K562 (cell line): ENCODE data around the gene LY6G6D. TPM values are rescaled to one million over a fixed set of nuclear protein-coding genes. Genes with fewer than 3 reads are reported as not detected.

Experiments
- BRCA1 ChIP-seq, 2 experiments: fragments of 450-650 bp in 1 of 2; sonication (generic) in 1 of 2; formaldehyde crosslinking in 1 of 2; IDR thresholded peaks; 2 replicates each; pipeline versions ENCODE4 v1.5.0 to v1.6.1; 2017 to 2020; ENCODE audit warnings: mild to moderate bottlenecking in 1 of 2, missing genetic modification reagents in 1 of 2
- ESRRB ChIP-seq: fragments of 250-450 bp; sonication (Bioruptor Pico); IDR thresholded peaks from 2 replicates; pipeline ENCODE4 v1.5.0; 2020; ENCODE audit warnings: mild to moderate bottlenecking, moderate library complexity, borderline replicate concordance
- FOXA1 ChIP-seq: fragments of 450-650 bp; IDR thresholded peaks from 2 replicates; pipeline ENCODE4 v1.6.1; 2016; ENCODE audit warnings: mild to moderate bottlenecking, borderline replicate concordance
- FOXA3 ChIP-seq, 2 experiments: fragments of 450-650 bp in 1 of 2; sonication (generic) in 1 of 2; formaldehyde crosslinking; IDR thresholded peaks in 1 of 2; conservative IDR thresholded peaks in 1 of 2; 2 replicates each; pipeline versions ENCODE4 v1.4.0 to v1.8.0; 2020 to 2022; ENCODE audit warnings: mild to moderate bottlenecking in 2 of 2, missing genetic modification reagents in 1 of 2
- FOXJ3 ChIP-seq: sonication (generic); formaldehyde crosslinking; IDR thresholded peaks from 2 replicates; pipeline ENCODE4 v1.4.0; 2020; ENCODE audit warnings: mild to moderate bottlenecking, missing genetic modification reagents
- HNRNPUL1 ChIP-seq: fragments of 200-400 bp; formaldehyde crosslinking; IDR thresholded peaks from 2 replicates; pipeline ENCODE4 v1.6.1; 2017; ENCODE audit warnings: low read length
- PML ChIP-seq: IDR thresholded peaks from 2 replicates; pipeline ENCODE4 v1.6.1; 2012; ENCODE audit warnings: low read length, inconsistent platforms
- POLR2G ChIP-seq: fragments of 200-400 bp; formaldehyde crosslinking; IDR thresholded peaks from 2 replicates; pipeline ENCODE4 v1.6.1; 2017; ENCODE audit warnings: low read depth, mild to moderate bottlenecking, antibody characterized with exemption, low read length, moderate library complexity
- PTBP1 ChIP-seq: fragments of 200-400 bp; formaldehyde crosslinking; IDR thresholded peaks from 2 replicates; pipeline ENCODE4 v1.6.1; 2017; ENCODE audit warnings: low read depth, low read length
- RFX7 ChIP-seq: fragments of 250-450 bp; sonication (Bioruptor Pico); IDR thresholded peaks from 2 replicates; pipeline ENCODE4 v1.5.1; 2021; ENCODE audit warnings: mild to moderate bottlenecking
- SP1 ChIP-seq: sonication (generic); formaldehyde crosslinking; IDR thresholded peaks from 2 replicates; pipeline ENCODE4 v1.8.1; 2022; ENCODE audit warnings: mild to moderate bottlenecking, missing genetic modification reagents
- TEAD4 ChIP-seq, 2 experiments: sonication (generic) in 1 of 2; formaldehyde crosslinking in 1 of 2; IDR thresholded peaks; 2 replicates each; pipeline versions ENCODE4 v1.6.1 to v1.8.0; 2012 to 2022; ENCODE audit warnings: borderline replicate concordance in 1 of 2, inconsistent platforms in 1 of 2, low read length in 1 of 2, mild to moderate bottlenecking in 1 of 2, missing genetic modification reagents in 1 of 2
- TRIM24 ChIP-seq, 2 experiments: fragments of 450-650 bp; IDR thresholded peaks; 2 replicates each; pipeline ENCODE4 v1.6.1; 2016
- ZKSCAN1 ChIP-seq: fragments of 150-350 bp; IDR thresholded peaks from 2 replicates; pipeline ENCODE4 v1.6.1; 2016; ENCODE audit warnings: low read depth, low read length
- ZNF57 ChIP-seq: fragments of 450-650 bp; formaldehyde crosslinking; IDR thresholded peaks from 2 replicates; pipeline ENCODE4 v1.4.0; 2020; ENCODE audit warnings: mild to moderate bottlenecking, moderate library complexity
- ZNF668 ChIP-seq: fragments of 250-450 bp; sonication (Bioruptor Pico); IDR thresholded peaks from 2 replicates; pipeline ENCODE4 v1.8.0; 2022; ENCODE audit warnings: mild to moderate bottlenecking, inconsistent platforms
- polyA plus RNA-seq, 8 experiments: library from polyadenylated mRNA; depleted of rRNA in 4 of 8; stranded (reverse) in 5 of 8; unstranded in 3 of 8; fragments of >200 nt; fragmentation: Nextera tagmentation in 2 of 8; fragmentation: Illumina TruSeq in 1 of 8; extraction: Ambion mirVana in 2 of 8; extraction: Trizol in 1 of 8; gene quantifications; 2 replicates each; pipeline versions ENCODE4 v1.2.1 to v1.2.3, GENCODE V29; 2011 to 2014; ENCODE audit warnings: inconsistent platforms in 1 of 8, missing spikeins in 1 of 8
- total RNA-seq, 7 experiments: library from RNA; depleted of rRNA in 6 of 7; stranded (reverse); fragments of >200 nt in 6 of 7; fragmentation: Illumina TruSeq in 2 of 7; extraction: Trizol in 2 of 7; gene quantifications; 2 replicates each; pipeline versions ENCODE4 v1.2.1 to v1.2.3, GENCODE V29; 2011 to 2021; ENCODE audit warnings: low replicate concordance in 1 of 7
- TF ChIP-seq, protein P1 (sequence below): fragments of 200-800 bp; sonication (Bioruptor generic); IDR thresholded peaks from 2 replicates; pipeline ENCODE4 v1.6.1; 2016; ENCODE audit warnings: missing genetic modification characterization, missing compliant biosample characterization
- TF ChIP-seq, protein P2 (sequence below): sonication (generic); formaldehyde crosslinking; IDR thresholded peaks from 2 replicates; pipeline ENCODE4 v1.9.0; 2022; ENCODE audit warnings: mild to moderate bottlenecking, missing genetic modification reagents
- TF ChIP-seq, protein P3 (sequence below), 2 experiments: fragments of 450-650 bp; conservative IDR thresholded peaks; 2 replicates each; pipeline ENCODE4 v1.6.1; 2017; ENCODE audit warnings: mild to moderate bottlenecking in 2 of 2, moderate library complexity in 2 of 2

LY6G6D gene
- total and polyA plus RNA-seq, 9 of the 15 experiments (the other 6 are each of a cell fraction or from before 2014, with no cell fraction given), result 0.30 to 0.38 TPM; not detected in 7

DNA sequence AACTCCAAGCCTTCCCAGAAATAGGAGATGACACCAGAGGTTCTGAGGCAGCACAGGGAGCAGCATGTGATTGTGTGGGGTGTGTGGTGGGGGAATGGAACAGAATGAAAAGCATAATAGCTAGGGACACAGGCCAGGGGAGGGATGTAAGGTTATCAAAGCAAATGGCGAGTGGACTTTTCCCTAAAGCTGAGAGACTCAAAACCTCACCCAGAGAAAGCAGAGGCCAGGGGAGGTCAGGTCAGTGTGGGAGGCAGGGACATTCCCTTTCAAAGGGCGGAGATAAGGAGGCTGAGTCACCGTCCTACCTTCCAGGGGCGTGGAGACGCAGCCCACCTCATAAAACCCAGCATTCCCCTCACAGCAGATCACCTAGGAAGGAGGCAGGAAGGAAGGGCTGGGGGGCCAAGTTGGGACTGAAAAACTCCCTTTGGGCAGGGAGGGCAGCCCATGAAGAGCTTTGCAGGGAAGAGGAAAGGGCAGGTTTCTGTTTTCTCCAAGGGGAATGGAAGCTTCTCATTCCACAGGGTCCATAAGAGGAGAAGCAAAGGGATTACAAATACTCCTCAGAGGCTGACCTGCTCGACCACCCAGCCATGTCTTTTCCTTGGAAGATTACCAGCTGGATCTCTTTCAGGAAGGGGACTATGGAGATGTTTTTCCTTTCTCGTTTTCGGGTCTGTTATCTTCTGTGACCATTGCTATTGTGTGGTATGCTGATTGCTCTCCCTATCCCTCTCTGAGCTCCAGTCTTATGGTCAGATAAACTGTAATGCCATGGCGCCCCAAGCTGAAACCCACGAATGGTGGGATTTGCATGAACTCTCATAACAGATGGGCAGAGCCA lies 24.7 kb upstream of the LY6G6D start (continued):
- TF ChIP-seq TEAD4 (IDR thresholded peaks at IDR 0.05; ENCODE audit: low read length) (peak; percentile 84), TEAD4 (CRISPR knock-in tag; IDR thresholded peaks at IDR 0.05; ENCODE audit: borderline replicate concordance) (no peak), ZNF57 (CRISPR knock-in tag) (no peak), RFX7 (CRISPR knock-in tag) (no peak), ESRRB (0 out of 2 replicates have a peak, but pooled peaks have one; percentile 2), FOXA1 (no peak), SP1 (CRISPR knock-in tag) (no peak; the same call in 1 of the 2 replicates), ZKSCAN1 (0 out of 2 replicates have a peak, but pooled peaks have one; percentile 24), POLR2G (no peak), ZNF668 (CRISPR knock-in tag) (peak; percentile 83; the same call in 1 of the 2 replicates), PML (peak; percentile 67), TRIM24 (IDR thresholded peaks at IDR 0.05) (peak; percentile 51 to 55; a peak in 2 of 4 replicates), HNRNPUL1 (peak; percentile 36; the same call in 1 of the 2 replicates), PTBP1 (peak; percentile 21; the same call in 1 of the 2 replicates), FOXJ3 (no peak), FOXA3 (CRISPR knock-in tag; conservative IDR thresholded peaks at IDR 0.05 in 1 of 2, IDR thresholded peaks at IDR 0.05 in 1 of 2) (0 out of 4 replicates have a peak, but pooled peaks of 1 of the 2 experiments have one; percentile 34), BRCA1 (IDR thresholded peaks at IDR 0.05) (no peak), BRCA1 (CRISPR knock-in tag; IDR thresholded peaks at IDR 0.05) (0 out of 2 replicates have a peak, but pooled peaks have one; percentile 80)
- TF ChIP-seq, protein P1, sequence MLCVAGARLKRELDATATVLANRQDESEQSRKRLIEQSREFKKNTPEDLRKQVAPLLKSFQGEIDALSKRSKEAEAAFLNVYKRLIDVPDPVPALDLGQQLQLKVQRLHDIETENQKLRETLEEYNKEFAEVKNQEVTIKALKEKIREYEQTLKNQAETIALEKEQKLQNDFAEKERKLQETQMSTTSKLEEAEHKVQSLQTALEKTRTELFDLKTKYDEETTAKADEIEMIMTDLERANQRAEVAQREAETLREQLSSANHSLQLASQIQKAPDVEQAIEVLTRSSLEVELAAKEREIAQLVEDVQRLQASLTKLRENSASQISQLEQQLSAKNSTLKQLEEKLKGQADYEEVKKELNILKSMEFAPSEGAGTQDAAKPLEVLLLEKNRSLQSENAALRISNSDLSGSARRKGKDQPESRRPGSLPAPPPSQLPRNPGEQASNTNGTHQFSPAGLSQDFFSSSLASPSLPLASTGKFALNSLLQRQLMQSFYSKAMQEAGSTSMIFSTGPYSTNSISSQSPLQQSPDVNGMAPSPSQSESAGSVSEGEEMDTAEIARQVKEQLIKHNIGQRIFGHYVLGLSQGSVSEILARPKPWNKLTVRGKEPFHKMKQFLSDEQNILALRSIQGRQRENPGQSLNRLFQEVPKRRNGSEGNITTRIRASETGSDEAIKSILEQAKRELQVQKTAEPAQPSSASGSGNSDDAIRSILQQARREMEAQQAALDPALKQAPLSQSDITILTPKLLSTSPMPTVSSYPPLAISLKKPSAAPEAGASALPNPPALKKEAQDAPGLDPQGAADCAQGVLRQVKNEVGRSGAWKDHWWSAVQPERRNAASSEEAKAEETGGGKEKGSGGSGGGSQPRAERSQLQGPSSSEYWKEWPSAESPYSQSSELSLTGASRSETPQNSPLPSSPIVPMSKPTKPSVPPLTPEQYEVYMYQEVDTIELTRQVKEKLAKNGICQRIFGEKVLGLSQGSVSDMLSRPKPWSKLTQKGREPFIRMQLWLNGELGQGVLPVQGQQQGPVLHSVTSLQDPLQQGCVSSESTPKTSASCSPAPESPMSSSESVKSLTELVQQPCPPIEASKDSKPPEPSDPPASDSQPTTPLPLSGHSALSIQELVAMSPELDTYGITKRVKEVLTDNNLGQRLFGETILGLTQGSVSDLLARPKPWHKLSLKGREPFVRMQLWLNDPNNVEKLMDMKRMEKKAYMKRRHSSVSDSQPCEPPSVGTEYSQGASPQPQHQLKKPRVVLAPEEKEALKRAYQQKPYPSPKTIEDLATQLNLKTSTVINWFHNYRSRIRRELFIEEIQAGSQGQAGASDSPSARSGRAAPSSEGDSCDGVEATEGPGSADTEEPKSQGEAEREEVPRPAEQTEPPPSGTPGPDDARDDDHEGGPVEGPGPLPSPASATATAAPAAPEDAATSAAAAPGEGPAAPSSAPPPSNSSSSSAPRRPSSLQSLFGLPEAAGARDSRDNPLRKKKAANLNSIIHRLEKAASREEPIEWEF (CRISPR knock-in tag), result no peak
- TF ChIP-seq, protein P2, sequence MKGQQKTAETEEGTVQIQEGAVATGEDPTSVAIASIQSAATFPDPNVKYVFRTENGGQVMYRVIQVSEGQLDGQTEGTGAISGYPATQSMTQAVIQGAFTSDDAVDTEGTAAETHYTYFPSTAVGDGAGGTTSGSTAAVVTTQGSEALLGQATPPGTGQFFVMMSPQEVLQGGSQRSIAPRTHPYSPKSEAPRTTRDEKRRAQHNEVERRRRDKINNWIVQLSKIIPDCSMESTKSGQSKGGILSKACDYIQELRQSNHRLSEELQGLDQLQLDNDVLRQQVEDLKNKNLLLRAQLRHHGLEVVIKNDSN (CRISPR knock-in tag), result peak; percentile 46; the same call in 1 of the 2 replicates
- TF ChIP-seq, protein P3, sequence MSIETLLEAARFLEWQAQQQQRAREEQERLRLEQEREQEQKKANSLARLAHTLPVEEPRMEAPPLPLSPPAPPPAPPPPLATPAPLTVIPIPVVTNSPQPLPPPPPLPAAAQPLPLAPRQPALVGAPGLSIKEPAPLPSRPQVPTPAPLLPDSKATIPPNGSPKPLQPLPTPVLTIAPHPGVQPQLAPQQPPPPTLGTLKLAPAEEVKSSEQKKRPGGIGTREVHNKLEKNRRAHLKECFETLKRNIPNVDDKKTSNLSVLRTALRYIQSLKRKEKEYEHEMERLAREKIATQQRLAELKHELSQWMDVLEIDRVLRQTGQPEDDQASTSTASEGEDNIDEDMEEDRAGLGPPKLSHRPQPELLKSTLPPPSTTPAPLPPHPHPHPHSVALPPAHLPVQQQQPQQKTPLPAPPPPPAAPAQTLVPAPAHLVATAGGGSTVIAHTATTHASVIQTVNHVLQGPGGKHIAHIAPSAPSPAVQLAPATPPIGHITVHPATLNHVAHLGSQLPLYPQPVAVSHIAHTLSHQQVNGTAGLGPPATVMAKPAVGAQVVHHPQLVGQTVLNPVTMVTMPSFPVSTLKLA (conservative IDR thresholded peaks at IDR 0.05), result peak in 1 of 2 experiments; percentile 87; a peak in 2 of 4 replicates
